ENCODE measurements around the gene GALK2. TPM values are rescaled to one million over a fixed set of nuclear protein-coding genes. Genes with fewer than 3 reads are reported as not detected.
A peak's percentile ranks its signal among the peaks of the same experiment; 100 is the strongest.

GALK2 gene
- total and polyA plus RNA-seq, 2 of the 4 experiments (the other 2 are of a cell fraction), result 27.0 to 63.6 TPM

DNA sequence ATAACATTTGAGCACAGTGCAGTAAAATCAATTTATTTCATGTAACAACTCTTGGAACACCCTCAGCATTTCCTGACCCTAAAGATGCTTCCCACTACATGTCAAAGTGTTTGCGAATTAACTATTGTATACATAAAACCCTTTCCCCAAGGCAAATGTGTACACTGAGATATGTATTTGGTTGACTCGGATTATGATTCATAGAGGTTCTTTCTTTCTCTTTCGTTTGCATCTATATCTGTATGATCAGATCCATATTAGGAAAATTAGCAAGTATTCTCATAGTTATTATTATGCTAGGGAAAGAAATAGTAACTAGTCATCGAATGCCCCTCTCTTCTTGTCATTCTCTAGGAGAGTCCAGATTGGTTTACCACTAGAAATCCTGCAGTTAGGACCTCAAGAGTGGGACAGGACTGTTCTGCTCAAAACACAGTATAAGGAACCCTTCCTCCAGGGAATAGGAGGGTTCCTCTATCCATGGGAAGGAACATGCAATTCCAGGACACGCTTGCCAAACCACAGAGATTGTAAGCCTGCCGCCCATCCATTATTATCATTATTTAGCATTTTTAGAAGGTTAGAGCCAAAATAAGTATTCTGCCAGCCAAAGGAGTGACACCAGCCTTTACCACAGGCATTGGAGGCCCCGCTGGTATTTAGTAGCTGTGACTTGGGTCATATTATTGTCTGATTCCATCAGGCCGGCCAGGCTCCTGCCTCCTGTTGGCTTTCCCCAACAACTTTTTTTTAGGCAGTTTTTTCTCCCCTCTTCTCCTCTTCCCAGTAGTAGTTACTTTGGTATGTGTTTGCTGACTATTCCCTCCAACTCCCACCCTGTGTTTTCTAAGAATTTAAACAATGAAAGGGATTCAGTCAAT is 100.7 kb downstream of the GALK2 start:
- Histone ChIP-seq H3K18ac (ENCODE audit: low read depth, low read length) (peak overlapping the region; percentile 80), H3K14ac (replicated peaks; ENCODE audit: low read depth, low read length) (peak overlapping the region; percentile 15), H3K4ac (ENCODE audit: low read depth, low read length) (peak overlapping the region; percentile 65), H3K4me1 (ENCODE audit: control insufficient read depth, insufficient read depth, low read length) (peaks cover 22% of the 10 kb centered on the region), H3K4me2 (ENCODE audit: low read depth, low read length) (peak overlapping the region; percentile 90), H3K4me3 (ENCODE audit: insufficient read depth, low read depth, low read length) (no peak overlapping the region), H4K5ac (ENCODE audit: low read depth, low read length) (peak overlapping the region; percentile 36), H3K36me3 (ENCODE audit: control insufficient read depth, insufficient read depth, low read length) (no peaks in the 10 kb centered on the region), H3K9me3 (ENCODE audit: control insufficient read depth, insufficient read depth, low read length) (0 out of 2 replicates have a peak, but pooled peaks cover 2% of the 10 kb centered on the region), H2AK5ac (ENCODE audit: low read depth, low read length) (peak overlapping the region; percentile 16), H4K20me1 (ENCODE audit: insufficient read depth, low read length) (no peaks in the 10 kb centered on the region), H2BK20ac (ENCODE audit: low read depth, low read length) (peak overlapping the region; percentile 66; the same call in 1 of the 2 replicates), H3K56ac (ENCODE audit: extremely low read depth, insufficient read depth, low read length) (peak overlapping the region; percentile 13; the same call in 1 of the 2 replicates), H2AFZ (replicated peaks; ENCODE audit: low read length, poor library complexity) (peak overlapping the region; percentile 24), H3K9me1 (ENCODE audit: insufficient read depth, low read length) (no peaks in the 10 kb centered on the region; the same call in 1 of the 2 replicates), H4K8ac (ENCODE audit: low read depth in 2 of 2, low read length in 2 of 2) (peak overlapping the region; percentile 25 to 62), H3K27me3 (ENCODE audit: control insufficient read depth, insufficient read depth, low read length) (no peaks in the 10 kb centered on the region), H3K9ac (ENCODE audit: low read depth, low read length) (peak overlapping the region; percentile 24), H3K79me1 (ENCODE audit: low read depth in 1 of 2, low read length in 2 of 2) (peaks cover 10 to 24% of the 10 kb centered on the region in 2 experiments; a peak in 3 of 4 replicates), H4K91ac (ENCODE audit: insufficient read depth, low read depth, low read length) (peak overlapping the region; percentile 51), H2BK15ac (ENCODE audit: low read depth, low read length) (peak overlapping the region; percentile 29; the same call in 1 of the 3 replicates), H3K27ac (ENCODE audit: insufficient read depth, low read length) (peak overlapping the region; percentile 53), H2BK120ac (ENCODE audit: low read depth, low read length) (peak overlapping the region; percentile 57), H2BK5ac (ENCODE audit: low read depth, low read length, poor library complexity, severe bottlenecking) (peak overlapping the region; percentile 73), H3K23ac (ENCODE audit: low read depth, low read length) (peak overlapping the region; percentile 32; the same call in 1 of the 2 replicates), H2AK9ac (replicated peaks; ENCODE audit: low read depth, low read length, poor library complexity) (no peak overlapping the region)
- intact Hi-C loops (cut with micrococcal nuclease) (no loop called here), in situ Hi-C loops (cut with MboI; ENCODE audit: low sequenced_read_pairs) (no loop called here), dilution Hi-C loops (cut with HindIII; ENCODE audit: low sequenced_read_pairs, unreplicated experiment) (no loop called here)
- ChIA-PET POLR2A (ENCODE audit: unreplicated experiment) (interaction anchor here (0.5 kb wide), 1 partner anchor 33 kb away, joined by 3 read pairs; no protein-coding TSS in a partner anchor), CTCF (no interaction called here)
- DNase-seq (peak; percentile 69), ATAC-seq (ENCODE audit: low read depth) (peak; percentile 68)
- no TSS peak for BruUV-seq (replicated peaks)
- WGBS, 2 experiments (ENCODE audit: extremely low coverage in 2 of 2, insufficient read length in 1 of 2), result no CpG with 5 or more reads among the region's 8 CpGs
- TF ChIP-seq SMC3 (IDR thresholded peaks at IDR 0.05; ENCODE audit: low read depth, low read length), result no peak
- 0 out of 2 replicates have a peak, but pooled peaks have one; percentile 5 for TF ChIP-seq CEBPB (IDR thresholded peaks at IDR 0.05; ENCODE audit: low read depth, low read length)
